PC-9 (cell line): Measurements from ENCODE around the gene IFI27L2. TPM values are rescaled to one million over a fixed set of nuclear protein-coding genes. Genes with fewer than 3 reads are reported as not detected.

ENCODE experiments used
- BruUV-seq: library from RNA; stranded (reverse); fragments of 400-500 nt; replicated peaks from 2 replicates; lab custom pipeline; 2021; lab: Mats Ljungman, UMichigan
- CTCF ChIA-PET: fragments of 300-600 bp; sonication (Branson Sonifier 250); formaldehyde crosslinking; loops from one replicate; lab custom pipeline; 2022; ENCODE audit warnings: antibody characterized with exemption; lab: Charles Lee
- POLR2A ChIA-PET: fragments of 300-600 bp; sonication (Branson Sonifier 250); formaldehyde crosslinking; loops from one replicate; lab custom pipeline; 2022; ENCODE audit warnings: antibody characterized with exemption; ENCODE audit not compliant: unreplicated experiment; lab: Charles Lee
- DNase-seq, 2 experiments: peaks; one replicate each; pipeline versions ENCODE4 v3.0.0 to v3.0.0-alpha.2; 2015 to 2022; ENCODE audit warnings: mixed read lengths in 1 of 2
- H2AFZ ChIP-seq: fragments of 200-600 bp; sonication (generic); 2 replicates; pipeline ENCODE4 v1.8.1; 2017; ENCODE audit warnings: antibody characterized with exemption
- H3F3A ChIP-seq: fragments of 200-600 bp; sonication (generic); 2 replicates; pipeline ENCODE4 v1.8.1; 2017; ENCODE audit warnings: antibody characterized with exemption, mild to moderate bottlenecking, low read depth; ENCODE audit not compliant: insufficient read depth
- H3K27ac ChIP-seq: fragments of 200-600 bp; sonication (generic); 2 replicates; pipeline ENCODE4 v1.6.1; 2016; ENCODE audit warnings: mixed run types
- H3K27me3 ChIP-seq: fragments of 200-600 bp; sonication (generic); 2 replicates; pipeline ENCODE4 v1.6.1; 2016; ENCODE audit warnings: low read depth, mixed run types; ENCODE audit not compliant: insufficient read depth
- H3K36me3 ChIP-seq: fragments of 200-600 bp; sonication (generic); 2 replicates; pipeline ENCODE4 v1.6.1; 2016; ENCODE audit warnings: low read depth, mixed run types
- H3K4me1 ChIP-seq: fragments of 200-600 bp; sonication (generic); replicated peaks from 2 replicates; pipeline ENCODE4 v1.6.1; 2016; ENCODE audit warnings: mixed run types; ENCODE audit not compliant: insufficient read depth
- H3K4me2 ChIP-seq: fragments of 200-600 bp; sonication (generic); 2 replicates; pipeline ENCODE4 v1.6.1; 2017; ENCODE audit warnings: mixed run types
- H3K4me3 ChIP-seq: fragments of 200-600 bp; sonication (generic); 2 replicates; pipeline ENCODE4 v1.6.1; 2016; ENCODE audit warnings: mixed run types
- H3K79me2 ChIP-seq: fragments of 200-600 bp; sonication (generic); 2 replicates; pipeline ENCODE4 v1.6.1; 2017; ENCODE audit warnings: low read depth, mixed run types
- H3K9me2 ChIP-seq: fragments of 200-600 bp; sonication (generic); 2 replicates; pipeline ENCODE4 v1.8.1; 2017; ENCODE audit warnings: mild to moderate bottlenecking; ENCODE audit not compliant: insufficient read depth
- H3K9me3 ChIP-seq: fragments of 200-600 bp; sonication (generic); 2 replicates; pipeline ENCODE4 v1.8.1; 2016; ENCODE audit warnings: low read depth; ENCODE audit not compliant: insufficient read depth
- H4K20me1 ChIP-seq: fragments of 200-600 bp; sonication (generic); 2 replicates; pipeline ENCODE4 v1.8.1; 2017; ENCODE audit not compliant: insufficient read depth
- EZH2 ChIP-seq: fragments of 200-600 bp; sonication (generic); IDR thresholded peaks from 2 replicates; pipeline ENCODE4 v1.8.0; 2017; ENCODE audit warnings: antibody characterized with exemption, low read depth
- intact Hi-C: fragments of 100-400 bp; cut with micrococcal nuclease; formaldehyde crosslinking; loops from one replicate; pipeline ENCODE4 v1.10.0; 2022; ENCODE audit not compliant: unreplicated experiment
- total RNA-seq: library from RNA; stranded (reverse); gene quantifications from 2 replicates; pipeline ENCODE4 v1.2.3, GENCODE V29; 2021
- TF ChIP-seq, protein P1 (sequence below): fragments of 200-600 bp; sonication (generic); conservative IDR thresholded peaks from 2 replicates; pipeline ENCODE4 v1.6.1; 2017; ENCODE audit warnings: mixed run types, antibody characterized with exemption, mild to moderate bottlenecking, moderate library complexity

The IFI27L2 gene
- total RNA-seq, 1 experiment from 2014 or later = 5.4 TPM

GRCh38 chr14:94109915-94110250, 19.5 kb downstream of the IFI27L2 start:
- Histone ChIP-seq H3K9me3 (no peaks in the 10 kb centered on the region), H4K20me1 (no peaks in the 10 kb centered on the region), H3K27me3 (no peaks in the 10 kb centered on the region), H3K4me2 (no peak overlapping the region), H2AFZ (no peak overlapping the region), H3K4me3 (no peak overlapping the region), H3K79me2 (no peaks in the 10 kb centered on the region), H3K4me1 (no peaks in the 10 kb centered on the region), H3K36me3 (no peaks in the 10 kb centered on the region), H3K27ac (no peak overlapping the region), H3F3A (no peaks in the 10 kb centered on the region), H3K9me2 (no peaks in the 10 kb centered on the region)
- POLR2A ChIA-PET = no interaction called here
- no TSS peak for BruUV-seq
- TF ChIP-seq, protein P1, sequence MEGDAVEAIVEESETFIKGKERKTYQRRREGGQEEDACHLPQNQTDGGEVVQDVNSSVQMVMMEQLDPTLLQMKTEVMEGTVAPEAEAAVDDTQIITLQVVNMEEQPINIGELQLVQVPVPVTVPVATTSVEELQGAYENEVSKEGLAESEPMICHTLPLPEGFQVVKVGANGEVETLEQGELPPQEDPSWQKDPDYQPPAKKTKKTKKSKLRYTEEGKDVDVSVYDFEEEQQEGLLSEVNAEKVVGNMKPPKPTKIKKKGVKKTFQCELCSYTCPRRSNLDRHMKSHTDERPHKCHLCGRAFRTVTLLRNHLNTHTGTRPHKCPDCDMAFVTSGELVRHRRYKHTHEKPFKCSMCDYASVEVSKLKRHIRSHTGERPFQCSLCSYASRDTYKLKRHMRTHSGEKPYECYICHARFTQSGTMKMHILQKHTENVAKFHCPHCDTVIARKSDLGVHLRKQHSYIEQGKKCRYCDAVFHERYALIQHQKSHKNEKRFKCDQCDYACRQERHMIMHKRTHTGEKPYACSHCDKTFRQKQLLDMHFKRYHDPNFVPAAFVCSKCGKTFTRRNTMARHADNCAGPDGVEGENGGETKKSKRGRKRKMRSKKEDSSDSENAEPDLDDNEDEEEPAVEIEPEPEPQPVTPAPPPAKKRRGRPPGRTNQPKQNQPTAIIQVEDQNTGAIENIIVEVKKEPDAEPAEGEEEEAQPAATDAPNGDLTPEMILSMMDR = no peak
- TF ChIP-seq EZH2 = no peak
- intact Hi-C loops = no loop called here
- no peak for DNase-seq
- CTCF ChIA-PET = no interaction called here

DNA sequence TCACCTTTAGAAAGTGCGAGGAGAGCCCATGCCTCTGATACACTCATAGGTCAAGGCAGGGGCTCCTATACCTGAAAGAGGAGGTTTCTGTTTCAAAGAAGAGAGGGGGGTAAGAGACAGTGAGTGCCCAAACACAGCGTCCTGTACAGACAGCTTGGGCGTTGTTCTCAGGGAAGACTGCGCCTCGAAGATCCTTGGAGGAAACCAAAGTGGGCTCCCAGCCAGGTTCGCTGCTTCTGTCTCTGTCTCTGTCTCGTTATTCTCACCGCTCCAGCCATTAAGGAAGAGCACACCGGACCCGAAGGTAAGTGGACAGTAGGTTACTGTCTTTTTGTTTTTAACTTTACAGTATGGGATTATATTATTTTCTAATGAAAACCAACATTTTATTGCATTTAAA, 24.7 kb downstream of the IFI27L2 start:
- Histone ChIP-seq H3F3A (no peaks in the 10 kb centered on the region), H3K9me2 (no peaks in the 10 kb centered on the region), H3K4me3 (no peak overlapping the region), H3K4me2 (no peak overlapping the region), H3K36me3 (no peaks in the 10 kb centered on the region), H3K27me3 (no peaks in the 10 kb centered on the region), H2AFZ (no peak overlapping the region), H3K9me3 (no peaks in the 10 kb centered on the region), H3K79me2 (no peaks in the 10 kb centered on the region), H3K27ac (no peak overlapping the region), H4K20me1 (no peaks in the 10 kb centered on the region), H3K4me1 (no peaks in the 10 kb centered on the region)
- BruUV-seq = no TSS peak
- no peak for TF ChIP-seq EZH2
- TF ChIP-seq, protein P1 = no peak
- no peak for DNase-seq
- intact Hi-C loops = no loop called here
- ChIA-PET POLR2A (no interaction called here), CTCF (no interaction called here)

GRCh38 chr14:94103554-94104150, 25.8 kb downstream of the IFI27L2 start:
- H3K36me3 ChIP-seq = no peaks in the 10 kb centered on the region
- H3K4me2 ChIP-seq = no peak overlapping the region
- no peaks in the 10 kb centered on the region for H3K27me3 ChIP-seq
- H3K4me1 ChIP-seq = no peaks in the 10 kb centered on the region
- BruUV-seq = no TSS peak
- no peaks in the 10 kb centered on the region for H3F3A ChIP-seq
- H3K79me2 ChIP-seq = no peaks in the 10 kb centered on the region
- intact Hi-C loops = no loop called here
- H4K20me1 ChIP-seq = no peaks in the 10 kb centered on the region
- H3K4me3 ChIP-seq = no peak overlapping the region
- ChIA-PET CTCF (no interaction called here), POLR2A (no interaction called here)
- no peaks in the 10 kb centered on the region for H3K9me2 ChIP-seq
- H3K27ac ChIP-seq = no peak overlapping the region
- TF ChIP-seq, protein P1 = no peak
- TF ChIP-seq EZH2 = no peak
- DNase-seq = no peak
- no peaks in the 10 kb centered on the region for H3K9me3 ChIP-seq
- no peak overlapping the region for H2AFZ ChIP-seq
